ACC112 (cell line): ENCODE results near the gene TIGD7.
"Not testable (repeated sequence)": the region's sequence is repeated elsewhere in the genome, so short reads cannot be mapped to it uniquely, and the experiment has no call there.

Experiments
- H2AFZ ChIP-seq: fragments of 200-600 bp; sonication (generic); one replicate; pipeline ENCODE4 v1.6.0; 2017; ENCODE audit warnings: antibody characterized with exemption, low read length; ENCODE audit not compliant: unreplicated experiment
- H3K27ac ChIP-seq: fragments of 200-600 bp; sonication (generic); 2 replicates; pipeline ENCODE4 v1.5.1; 2014; ENCODE audit warnings: low read depth, mild to moderate bottlenecking, antibody characterized with exemption, low read length, moderate library complexity
- H3K27me3 ChIP-seq: fragments of 200-600 bp; sonication (generic); 2 replicates; pipeline ENCODE4 v1.6.1; 2014; ENCODE audit warnings: mild to moderate bottlenecking, antibody characterized with exemption, low read length, moderate library complexity, mixed read lengths; ENCODE audit not compliant: insufficient read depth
- H3K36me3 ChIP-seq: fragments of 200-600 bp; sonication (generic); 2 replicates; pipeline ENCODE4 v1.6.1; 2016; ENCODE audit warnings: mild to moderate bottlenecking, antibody characterized with exemption, low read length, moderate library complexity, mixed read lengths; ENCODE audit not compliant: insufficient read depth
- H3K4me1 ChIP-seq: fragments of 200-600 bp; sonication (generic); one replicate; pipeline ENCODE4 v1.6.1; 2016; ENCODE audit warnings: low read length, mixed read lengths; ENCODE audit not compliant: insufficient read depth, unreplicated experiment, control insufficient read depth
- H3K4me3 ChIP-seq: fragments of 200-600 bp; sonication (generic); 2 replicates; pipeline ENCODE4 v1.5.1; 2014; ENCODE audit warnings: mild to moderate bottlenecking, low read depth, low read length
- H3K79me2 ChIP-seq: fragments of 200-600 bp; sonication (generic); one replicate; pipeline ENCODE4 v1.6.0; 2016; ENCODE audit warnings: low read length; ENCODE audit not compliant: control insufficient read depth, unreplicated experiment, insufficient read depth

Gene TIGD7

DNA sequence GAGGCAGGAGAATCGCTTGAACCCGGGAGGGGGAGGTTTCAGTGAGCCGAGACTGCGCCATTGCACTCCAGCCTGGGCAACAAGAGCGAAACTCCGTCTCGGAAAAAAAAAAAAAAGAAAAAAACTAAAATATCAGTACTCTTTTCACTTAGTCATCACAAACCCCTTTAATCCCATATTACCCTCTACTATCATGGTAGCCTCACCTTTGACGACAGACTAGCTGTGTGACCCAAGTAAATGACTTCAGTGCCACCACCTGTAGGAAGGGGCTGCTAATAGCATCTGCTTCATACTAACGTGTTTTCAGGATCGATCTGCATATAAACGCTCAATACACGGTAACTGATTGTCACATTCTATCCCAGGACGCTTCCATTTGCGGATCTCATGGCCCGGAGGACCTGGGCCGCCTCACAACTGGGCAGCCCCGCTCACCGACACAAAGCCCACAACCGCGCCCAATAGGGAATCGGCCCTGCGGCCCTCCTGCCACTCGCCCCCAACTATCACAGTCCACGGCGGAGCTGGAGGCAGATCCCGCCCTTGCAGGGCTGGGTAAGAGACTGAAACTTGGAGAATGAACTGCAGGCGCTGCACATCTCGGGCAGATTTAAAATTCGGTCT, 23.0 kb downstream of the TIGD7 start:
- Histone ChIP-seq H3K79me2 (peaks cover 37% of the 10 kb centered on the region), H3K4me3 (peak overlapping the region; percentile 89), H3K4me1 (peaks cover 10% of the 10 kb centered on the region), H3K27me3 (no peaks in the 10 kb centered on the region), H3K36me3 (peaks cover 21% of the 10 kb centered on the region), H2AFZ (peak overlapping the region; percentile 87), H3K27ac (peak overlapping the region; percentile 97)

- Histone ChIP-seq H3K36me3 (peaks cover 13% of the 10 kb centered on the region), H3K27ac (no peak overlapping the region), H3K4me3 (peak overlapping the region; percentile 89; the same call in 1 of the 2 replicates), H2AFZ (no peak overlapping the region), H3K27me3 (no peaks in the 10 kb centered on the region), H3K4me1 (peaks cover 10% of the 10 kb centered on the region), H3K79me2 (peaks cover 30% of the 10 kb centered on the region)
Observed at GRCh38 chr16:3281222-3281820, 23.9 kb downstream of the TIGD7 start.

DNA sequence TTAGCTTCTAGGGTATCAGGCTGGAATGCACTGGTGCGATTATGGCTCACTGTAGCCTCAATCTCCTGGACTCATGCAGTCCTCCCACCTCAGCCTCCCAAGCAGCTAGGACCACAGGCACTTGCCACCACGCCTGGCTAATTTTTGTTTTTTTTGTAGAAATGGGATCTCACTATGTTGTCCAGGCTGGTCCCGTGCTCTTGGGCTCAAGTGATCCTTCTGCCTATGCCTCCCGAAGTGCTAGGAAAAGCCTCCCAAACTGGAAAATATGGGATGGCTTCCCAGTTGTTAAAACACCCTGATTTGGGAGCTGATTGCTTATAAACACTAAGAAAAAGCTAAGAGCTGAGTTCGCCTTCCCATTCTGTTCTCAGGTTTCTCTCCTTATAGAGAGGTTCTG, 28.6 kb downstream of the TIGD7 start:
- no peak overlapping the region for H2AFZ ChIP-seq
- no peak overlapping the region for H3K27ac ChIP-seq

GRCh38 chr16:3274947-3275346, 30.3 kb downstream of the TIGD7 start:
- Histone ChIP-seq H3K4me3 (no peak overlapping the region), H3K79me2 (no peaks in the 10 kb centered on the region), H3K27me3 (no peaks in the 10 kb centered on the region), H3K4me1 (no peaks in the 10 kb centered on the region), H2AFZ (no peak overlapping the region), H3K36me3 (no peaks in the 10 kb centered on the region), H3K27ac (no peak overlapping the region)

More for the DNA sequence above, 28.6 kb downstream of the TIGD7 start:
- Histone ChIP-seq H3K4me1 (no peaks in the 10 kb centered on the region), H3K79me2 (no peaks in the 10 kb centered on the region), H3K4me3 (no peak overlapping the region), H3K27me3 (no peaks in the 10 kb centered on the region), H3K36me3 (no peaks in the 10 kb centered on the region)

- no peak overlapping the region for H3K4me3 ChIP-seq
- no peaks in the 10 kb centered on the region for H3K27me3 ChIP-seq
- H3K4me1 ChIP-seq, result no peaks in the 10 kb centered on the region
- no peak overlapping the region for H2AFZ ChIP-seq
- H3K27ac ChIP-seq, result no peak overlapping the region
- no peaks in the 10 kb centered on the region for H3K79me2 ChIP-seq
- H3K36me3 ChIP-seq, result no peaks in the 10 kb centered on the region
Observed at GRCh38 chr16:3274490-3274889, 30.7 kb downstream of the TIGD7 start.

- H3K27me3 ChIP-seq, H3K27ac ChIP-seq, H3K36me3 ChIP-seq: not testable (repeated sequence)
Observed at GRCh38 chr16:3271281-3271680, 33.9 kb downstream of the TIGD7 start.

DNA sequence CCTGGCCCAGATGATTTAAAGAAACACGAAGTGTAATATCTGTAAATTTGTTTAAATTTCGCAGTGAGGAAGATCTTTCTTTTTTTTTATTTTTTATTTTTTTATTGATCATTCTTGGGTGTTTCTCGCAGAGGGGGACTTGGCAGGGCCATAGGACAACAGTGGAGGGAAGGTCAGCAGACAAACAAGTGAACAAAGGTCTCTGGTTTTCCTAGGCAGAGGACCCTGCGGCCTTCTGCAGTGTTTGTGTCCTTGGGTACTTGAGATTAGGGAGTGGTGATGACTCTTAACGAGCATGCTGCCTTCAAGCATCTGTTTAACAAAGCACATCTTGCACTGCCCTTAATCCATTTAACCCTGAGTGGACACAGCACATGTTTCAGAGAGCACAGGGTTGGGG, 34.5 kb downstream of the TIGD7 start:
- H3K27me3 ChIP-seq, H3K36me3 ChIP-seq, H3K4me3 ChIP-seq, H2AFZ ChIP-seq, H3K79me2 ChIP-seq, H3K4me1 ChIP-seq, H3K27ac ChIP-seq: not testable (repeated sequence)

More at GRCh38 chr16:3271281-3271680, 33.9 kb downstream of the TIGD7 start:
- not testable (repeated sequence) for H2AFZ ChIP-seq, H3K4me1 ChIP-seq, H3K79me2 ChIP-seq, H3K4me3 ChIP-seq

- no peaks in the 10 kb centered on the region for H3K27me3 ChIP-seq
- H3K79me2 ChIP-seq, result peaks cover 3% of the 10 kb centered on the region
- no peaks in the 10 kb centered on the region for H3K4me1 ChIP-seq
- H2AFZ ChIP-seq, result no peak overlapping the region
- no peaks in the 10 kb centered on the region for H3K36me3 ChIP-seq
- no peak overlapping the region for H3K4me3 ChIP-seq
- no peak overlapping the region for H3K27ac ChIP-seq
Observed at GRCh38 chr16:3268294-3268693, 36.9 kb downstream of the TIGD7 start.

DNA sequence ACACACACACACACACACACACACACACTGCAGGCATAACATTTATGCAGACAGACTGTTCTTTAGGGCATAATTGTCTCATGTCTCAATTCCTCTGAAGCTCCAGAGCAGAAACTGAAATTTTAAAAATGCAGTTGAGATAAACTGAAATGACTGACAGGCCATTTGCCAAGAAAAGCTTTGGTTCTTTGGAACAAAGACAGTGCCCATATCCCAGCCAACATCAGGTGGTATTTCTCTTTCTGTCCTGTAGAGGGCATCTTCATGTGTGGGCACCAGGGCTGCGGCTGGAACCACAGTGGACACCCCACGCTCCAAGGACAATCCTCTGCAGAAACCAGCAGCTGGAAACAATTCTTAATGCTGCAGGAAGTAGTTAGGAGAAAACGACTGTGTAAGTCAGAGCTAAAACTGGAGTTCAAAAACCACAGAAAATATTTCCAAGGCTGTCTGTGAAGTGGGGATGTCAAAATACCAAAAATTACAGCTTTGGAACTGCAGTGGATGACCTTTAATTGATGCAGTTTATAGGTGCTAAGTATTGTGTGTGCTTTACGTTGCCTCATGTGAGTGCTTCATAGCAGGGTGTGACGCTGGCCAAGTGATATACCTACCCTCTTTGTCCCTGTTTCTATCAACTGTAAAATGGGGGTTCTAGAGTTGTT, 38.2 kb downstream of the TIGD7 start:
- H3K27me3 ChIP-seq, result no peaks in the 10 kb centered on the region

GRCh38 chr16:3264137-3265036, 40.8 kb downstream of the TIGD7 start:
- Histone ChIP-seq H3K27me3 (no peaks in the 10 kb centered on the region), H3K79me2 (peaks cover 3% of the 10 kb centered on the region), H3K27ac (peak overlapping the region; percentile 98), H3K4me3 (peak overlapping the region; percentile 79), H3K4me1 (peaks cover 1% of the 10 kb centered on the region), H2AFZ (peak overlapping the region; percentile 71), H3K36me3 (no peaks in the 10 kb centered on the region)

More for the DNA sequence above, 38.2 kb downstream of the TIGD7 start:
- Histone ChIP-seq H3K36me3 (no peaks in the 10 kb centered on the region), H2AFZ (no peak overlapping the region), H3K4me3 (no peak overlapping the region), H3K79me2 (peaks cover 3% of the 10 kb centered on the region), H3K4me1 (no peaks in the 10 kb centered on the region), H3K27ac (no peak overlapping the region)
